HG02840 (cell line): ENCODE results near the gene NWD2.

ENCODE experiments used
- ATAC-seq: cut with Tn5 transposase; IDR thresholded peaks from one replicate; pipeline ENCODE4 v1.9.1; 2021; ENCODE audit warnings: mild to moderate bottlenecking, moderate library complexity, moderate number of reproducible peaks; ENCODE audit not compliant: unreplicated experiment, low FRiP score

NWD2 gene

DNA sequence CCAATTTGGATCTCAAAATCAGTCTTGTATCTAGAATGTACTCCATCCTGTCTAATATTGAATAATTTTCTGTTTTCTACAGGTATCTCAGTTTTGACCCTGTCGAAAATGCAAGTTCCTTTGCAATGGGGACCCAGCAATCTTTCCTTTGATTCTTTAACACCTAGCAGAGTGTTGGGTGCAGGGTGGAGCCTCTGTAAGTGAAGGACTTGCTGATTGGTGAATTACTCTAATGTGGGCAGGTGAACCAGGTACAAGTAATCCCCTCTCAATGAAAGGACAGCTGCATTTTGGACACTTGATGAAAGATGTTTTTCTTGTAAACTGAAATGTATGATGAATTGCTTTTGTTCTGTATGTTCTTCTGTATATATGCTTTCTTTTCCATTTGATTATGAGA, 54.9 kb downstream of the NWD2 start:
- no peak for ATAC-seq

DNA sequence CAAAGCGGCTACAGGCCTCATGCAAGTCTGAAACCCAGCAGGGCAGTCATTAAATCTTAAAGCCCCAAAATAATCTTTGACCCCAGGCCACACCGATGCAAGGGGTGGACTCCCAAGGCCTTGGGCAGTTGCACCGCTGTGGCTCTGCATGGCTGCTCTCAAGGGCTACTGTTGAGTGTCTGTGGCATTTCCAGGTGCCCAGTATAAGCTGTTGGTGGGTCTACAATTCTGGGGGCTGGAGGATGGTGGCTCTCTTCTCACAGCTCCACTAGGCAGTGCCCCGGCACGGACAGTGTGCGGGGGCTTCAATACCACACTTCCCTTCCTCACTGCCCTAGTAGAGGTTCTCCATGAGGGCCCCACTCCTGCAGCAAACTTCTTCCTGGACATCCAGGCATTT, 60.1 kb downstream of the NWD2 start:
- ATAC-seq: no peak

DNA sequence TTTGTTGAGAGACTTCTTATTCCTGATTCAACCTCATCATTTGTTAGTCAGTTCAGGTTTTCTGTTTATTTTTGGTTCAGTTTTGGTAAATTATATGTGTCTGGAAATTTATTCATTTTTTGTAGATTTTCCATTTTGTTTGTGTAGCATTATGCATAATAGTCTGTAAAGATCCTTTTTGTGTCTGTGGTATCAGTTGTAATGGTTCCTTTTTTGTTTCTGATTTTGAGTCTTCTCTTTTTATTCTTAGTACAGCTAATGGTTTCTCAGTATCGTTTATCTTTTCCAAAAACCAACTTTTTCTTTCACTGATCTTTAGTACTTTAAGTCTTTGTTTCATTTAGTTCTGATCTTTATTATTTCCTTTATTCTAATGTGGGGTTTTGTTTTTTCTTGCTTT, 61.4 kb downstream of the NWD2 start:
- ATAC-seq: no peak

DNA sequence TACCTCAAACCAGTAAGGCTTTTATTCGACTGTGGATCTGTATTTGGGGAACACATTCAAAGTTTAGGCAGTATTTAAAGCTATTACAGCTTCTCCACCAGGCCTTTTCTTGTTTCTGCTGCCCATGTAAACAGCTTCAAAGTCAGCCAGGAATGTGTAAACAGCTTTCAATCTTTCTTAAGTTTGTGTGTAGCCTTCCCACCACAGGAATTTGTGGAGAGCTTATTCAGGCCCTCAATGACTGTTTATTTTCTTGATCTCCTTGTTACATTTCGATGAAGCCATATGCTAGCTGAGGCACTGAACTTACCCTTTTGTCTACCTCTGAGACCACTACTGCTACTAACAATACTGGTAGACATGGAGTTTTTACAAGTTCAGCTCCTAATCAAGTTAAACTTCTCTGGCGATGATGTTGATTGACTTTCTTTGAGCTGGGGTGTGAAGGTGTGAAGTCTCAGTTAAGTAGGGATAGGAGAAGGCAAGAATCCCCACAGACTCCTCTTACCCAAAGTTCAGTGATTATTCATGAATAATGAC, 72.6 kb downstream of the NWD2 start:
- ATAC-seq: no peak

DNA sequence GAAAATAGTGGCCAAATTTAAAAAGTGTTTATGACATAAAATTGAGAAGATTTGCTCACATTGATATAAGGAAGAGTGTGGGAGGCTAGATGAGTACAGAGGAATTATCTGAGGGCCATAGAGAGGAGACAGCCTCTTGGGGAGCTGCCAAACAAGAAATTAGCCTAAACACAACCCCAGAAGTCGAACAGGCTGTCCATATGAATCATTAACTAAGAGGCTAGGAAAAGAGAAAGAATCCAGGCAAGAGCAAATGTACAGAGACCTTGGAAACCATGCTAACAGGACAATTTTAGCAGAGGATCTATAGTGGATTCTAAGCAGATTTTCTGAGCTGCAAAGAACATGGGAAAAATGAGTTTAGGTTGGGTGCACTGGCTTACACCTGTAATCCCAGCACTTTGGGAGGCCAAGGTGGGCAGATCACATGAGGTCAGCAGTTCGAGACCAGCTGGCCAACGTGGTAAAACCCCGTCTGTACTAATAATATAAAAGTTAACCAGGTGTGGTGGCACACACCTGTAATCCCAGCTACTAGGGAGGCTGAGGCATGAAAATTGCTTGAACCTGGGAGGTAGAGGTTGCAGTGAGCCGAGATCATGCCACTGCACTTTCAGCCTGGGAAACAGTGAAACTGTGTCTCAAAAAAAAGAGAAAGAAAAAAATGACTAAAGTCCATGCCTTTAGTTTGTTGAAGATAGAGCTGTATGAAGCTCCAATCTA, 76.1 kb downstream of the NWD2 start:
- ATAC-seq: no peak

DNA sequence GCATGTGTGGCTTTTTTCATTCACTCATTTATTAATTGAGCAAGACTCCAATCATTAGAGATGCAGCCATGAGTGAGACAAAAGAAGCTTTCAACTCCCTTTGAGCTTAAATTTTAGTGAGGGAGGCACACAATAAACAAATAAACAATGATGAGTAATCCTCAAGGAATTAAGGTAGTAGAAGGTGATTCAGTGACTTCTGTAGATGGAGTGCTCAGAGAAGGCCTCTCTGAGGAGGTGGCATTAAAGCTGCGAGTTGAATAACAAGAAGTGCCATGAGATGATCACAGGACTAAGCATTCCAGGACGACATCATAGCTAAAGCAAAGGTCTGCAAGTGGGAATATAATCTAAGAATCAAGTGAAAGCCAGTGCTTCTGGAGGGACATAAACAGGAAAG, 77.6 kb downstream of the NWD2 start:
- ATAC-seq: no peak

DNA sequence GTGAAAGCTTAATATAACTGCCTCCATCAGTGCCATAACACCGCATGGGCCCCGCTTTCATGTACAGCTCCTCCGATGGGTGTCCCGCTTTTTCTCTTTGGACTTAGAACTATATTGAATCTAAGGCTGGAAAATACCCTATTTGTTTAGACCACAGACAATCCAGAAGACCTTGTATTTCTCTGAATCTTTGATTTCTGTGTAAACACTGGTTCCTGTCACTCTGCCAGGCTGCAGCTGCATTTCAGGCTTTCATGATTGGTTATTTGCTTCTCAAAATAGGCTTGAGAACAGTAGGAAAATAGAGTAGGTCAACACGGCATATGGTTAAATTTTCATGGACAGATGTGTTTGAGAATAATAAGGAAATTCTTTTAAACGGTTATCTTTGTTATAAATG, 80.0 kb downstream of the NWD2 start:
- ATAC-seq: no peak

DNA sequence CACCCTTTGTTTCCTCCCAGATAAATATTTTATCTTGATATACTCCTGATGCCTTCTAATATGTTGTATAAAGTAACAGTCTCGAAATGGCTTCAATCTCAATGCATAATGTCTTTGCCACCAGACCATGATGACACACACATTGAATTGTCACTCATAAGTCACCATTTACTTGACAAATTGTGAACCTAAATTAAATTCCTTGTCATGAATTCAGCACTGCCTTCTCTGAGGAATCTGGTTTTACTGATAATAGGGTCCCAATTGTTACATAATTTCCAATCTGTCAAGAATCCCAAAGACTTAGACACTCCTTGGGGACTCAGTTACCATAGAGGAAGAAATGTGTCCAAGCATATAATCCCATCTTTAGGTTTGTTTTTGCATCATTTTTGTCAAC, 82.3 kb downstream of the NWD2 start:
- ATAC-seq: no peak

DNA sequence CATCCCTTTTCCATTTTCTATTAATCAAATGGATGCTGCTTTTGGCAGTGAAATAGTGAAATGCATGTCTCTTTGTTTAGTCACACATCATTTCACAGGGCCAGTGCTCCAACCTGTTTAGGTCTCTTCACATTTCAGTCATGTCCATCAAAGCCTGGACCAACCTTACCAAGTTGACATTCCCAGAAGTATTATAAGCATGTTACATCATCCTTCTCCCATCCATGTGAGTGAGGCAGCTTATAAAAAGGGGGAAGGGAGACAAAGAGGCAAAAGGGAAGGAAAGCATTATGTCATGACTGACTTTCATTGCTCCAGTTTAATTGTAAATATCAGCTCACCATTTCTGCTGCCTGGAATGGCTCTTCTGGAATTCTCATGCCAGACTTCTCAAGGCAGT, 94.4 kb downstream of the NWD2 start:
- ATAC-seq: no peak

DNA sequence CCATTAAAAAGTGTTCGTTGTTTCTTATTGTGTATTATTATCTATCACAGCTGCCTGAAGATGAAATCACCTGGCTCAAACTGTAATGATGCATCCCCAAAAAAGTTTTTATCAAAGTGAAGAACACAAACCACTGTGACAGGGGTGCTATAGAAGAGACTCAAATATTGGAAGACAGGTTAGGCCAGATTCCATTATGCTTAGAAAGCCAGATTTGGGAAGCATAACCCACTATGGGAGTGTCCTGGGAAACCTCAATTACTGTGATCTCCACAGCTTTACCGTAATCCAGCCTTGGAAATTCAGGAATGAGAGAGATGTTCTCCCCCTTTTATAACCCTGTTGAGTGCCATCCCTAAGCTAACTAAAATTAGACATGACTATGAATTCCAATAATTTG, 114.2 kb downstream of the NWD2 start:
- no peak for ATAC-seq

DNA sequence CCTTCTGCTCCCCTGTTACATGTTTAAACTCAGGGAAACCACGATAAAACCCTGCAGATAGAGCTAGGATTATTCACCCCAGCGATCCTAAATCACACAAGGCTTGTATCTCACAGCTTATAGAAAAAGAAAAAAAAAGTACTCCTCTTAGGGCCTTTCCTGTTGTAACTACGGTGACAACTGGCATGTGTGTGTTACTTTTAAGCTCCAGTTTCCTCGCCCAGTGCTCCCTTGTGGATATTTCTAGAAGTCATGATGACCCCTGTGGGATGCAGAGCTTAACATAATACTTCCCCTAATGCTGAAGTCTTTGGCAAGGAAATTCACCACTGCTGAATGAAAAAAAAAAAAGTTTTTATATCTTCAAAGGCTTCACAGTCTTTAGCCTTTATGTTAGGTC, 114.7 kb downstream of the NWD2 start:
- no peak for ATAC-seq

DNA sequence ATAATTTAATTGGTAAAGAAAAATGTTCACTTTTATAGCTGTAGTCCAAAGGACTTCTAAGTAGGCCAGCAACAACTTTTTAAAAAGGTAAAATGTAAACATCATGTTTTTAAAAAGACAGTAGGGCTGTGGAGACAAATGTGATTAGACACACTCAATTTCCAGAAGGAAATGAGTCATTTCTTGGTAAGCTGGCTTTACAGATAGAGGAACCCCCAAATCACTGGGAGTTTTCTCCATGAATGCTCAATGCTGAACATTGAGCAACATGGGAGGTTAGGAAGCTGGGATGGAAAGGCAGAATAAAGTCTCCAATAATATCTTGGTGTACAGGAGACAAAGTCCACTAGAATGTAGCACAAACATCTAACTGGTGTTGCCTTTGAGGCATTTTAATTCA, 121.3 kb downstream of the NWD2 start:
- ATAC-seq: no peak

DNA sequence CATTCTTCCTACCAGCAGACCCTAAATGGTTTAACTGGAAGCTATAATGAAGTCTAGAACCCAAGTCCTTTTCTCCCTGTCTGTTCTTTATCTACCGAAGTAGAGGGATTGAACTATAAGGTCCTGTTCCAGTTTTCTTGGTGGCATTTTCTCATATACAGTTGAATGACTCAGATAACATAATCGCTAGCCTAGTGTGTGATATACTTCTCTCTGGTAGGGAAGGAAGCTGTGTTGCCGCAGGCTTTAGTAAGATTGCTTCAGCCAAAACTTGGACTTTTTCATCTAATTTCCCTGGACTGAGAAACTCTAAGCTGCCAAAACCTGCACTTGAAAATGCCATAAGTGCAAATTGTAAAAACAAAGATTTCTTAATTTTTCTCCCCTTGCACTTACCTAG, 123.4 kb downstream of the NWD2 start:
- ATAC-seq: no peak

DNA sequence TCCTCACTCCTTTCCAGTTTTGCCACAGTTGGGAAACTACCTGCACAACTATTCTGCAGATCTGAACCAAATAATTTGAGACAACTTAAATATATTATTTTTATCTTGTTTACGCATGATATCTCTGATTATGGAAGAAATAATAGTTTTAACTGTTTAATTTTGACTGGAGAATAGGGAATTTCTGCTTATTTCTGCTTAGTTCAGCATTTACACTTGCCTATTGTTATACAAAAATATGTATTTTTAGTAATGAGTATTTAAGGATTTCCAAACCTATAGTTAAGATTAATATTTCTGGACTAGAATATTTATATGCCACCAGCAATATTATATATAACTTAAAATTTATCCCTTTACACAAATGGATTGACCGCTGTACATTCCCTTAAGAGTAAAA, 125.5 kb downstream of the NWD2 start:
- no peak for ATAC-seq

DNA sequence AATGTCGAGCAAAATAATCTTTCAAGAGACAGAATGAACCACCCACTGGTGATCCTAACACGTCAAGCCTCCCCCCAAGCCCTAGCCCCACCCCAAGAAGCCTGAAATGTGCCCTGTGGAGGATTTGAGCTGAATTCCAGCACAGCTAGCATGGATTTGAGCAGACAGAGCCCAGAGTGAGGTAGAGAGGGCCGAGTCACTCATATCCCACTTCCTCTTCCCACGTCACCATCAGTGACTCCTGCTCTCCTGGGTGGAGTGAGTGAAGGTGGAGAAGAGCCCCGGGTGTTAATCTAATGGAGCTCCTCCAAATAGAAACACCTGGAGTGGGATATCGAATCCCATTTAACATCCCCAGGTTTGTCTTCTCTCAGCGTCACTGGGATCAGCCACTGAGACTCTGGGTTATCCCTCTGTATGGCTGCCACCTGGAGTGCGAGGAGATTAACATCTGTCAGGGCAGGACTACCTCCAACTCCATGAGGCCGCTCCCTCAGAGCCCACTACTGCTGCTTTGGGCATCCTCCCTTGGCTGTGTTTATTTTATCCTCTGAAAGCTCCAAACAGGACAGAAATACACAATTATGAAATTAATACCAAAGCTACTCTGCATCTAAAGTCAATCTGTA, 136.6 kb downstream of the NWD2 start:
- ATAC-seq: no peak

DNA sequence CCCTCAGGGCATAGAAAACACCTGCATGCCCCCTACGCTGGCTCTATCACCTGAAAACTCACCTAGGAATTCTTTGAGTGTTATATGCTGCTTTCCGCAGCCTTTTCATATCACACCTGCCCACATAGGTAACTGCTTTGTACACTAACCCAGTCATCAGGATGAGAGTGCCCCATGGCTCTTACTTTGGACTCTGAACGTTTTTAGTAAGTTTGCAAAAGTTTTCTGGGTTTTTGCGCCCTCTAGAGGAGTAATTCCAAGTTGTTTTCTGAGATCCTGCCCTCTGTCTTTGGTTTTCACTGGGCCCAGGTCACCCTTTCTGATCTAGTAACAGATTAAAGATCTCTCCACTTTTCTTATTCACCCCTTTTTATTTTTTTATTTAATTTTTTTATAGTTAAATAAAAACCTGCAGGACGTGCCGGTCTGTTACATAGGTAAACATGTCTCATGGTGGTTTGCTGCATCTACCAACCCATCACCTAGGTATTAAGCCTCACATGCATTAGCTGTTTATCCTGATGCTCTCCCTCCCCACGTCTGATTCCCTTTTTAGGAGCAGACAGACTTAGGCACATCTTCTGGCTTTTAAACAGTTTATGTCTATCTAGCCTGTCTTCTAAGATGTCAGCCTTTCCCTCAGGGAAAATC, 139.2 kb downstream of the NWD2 start:
- no peak for ATAC-seq

DNA sequence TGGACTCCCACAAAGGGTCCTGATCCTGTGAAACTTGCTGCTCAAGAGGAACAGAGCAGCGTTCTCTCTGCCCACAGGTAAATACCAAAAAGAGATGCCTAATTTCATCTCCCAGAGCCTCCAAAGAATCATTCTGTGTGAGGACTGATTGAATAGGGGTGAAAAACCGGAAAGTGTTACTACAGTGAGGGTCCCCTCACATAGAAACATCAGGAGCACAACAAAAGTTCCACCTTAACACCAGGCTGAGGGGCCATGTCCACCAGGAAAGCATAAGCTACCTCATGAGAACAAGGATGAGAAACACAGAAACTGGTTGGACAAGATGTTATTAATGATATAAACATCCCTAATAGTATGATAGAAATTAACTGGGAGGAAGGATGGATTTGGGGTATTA, 140.9 kb downstream of the NWD2 start:
- ATAC-seq: no peak

DNA sequence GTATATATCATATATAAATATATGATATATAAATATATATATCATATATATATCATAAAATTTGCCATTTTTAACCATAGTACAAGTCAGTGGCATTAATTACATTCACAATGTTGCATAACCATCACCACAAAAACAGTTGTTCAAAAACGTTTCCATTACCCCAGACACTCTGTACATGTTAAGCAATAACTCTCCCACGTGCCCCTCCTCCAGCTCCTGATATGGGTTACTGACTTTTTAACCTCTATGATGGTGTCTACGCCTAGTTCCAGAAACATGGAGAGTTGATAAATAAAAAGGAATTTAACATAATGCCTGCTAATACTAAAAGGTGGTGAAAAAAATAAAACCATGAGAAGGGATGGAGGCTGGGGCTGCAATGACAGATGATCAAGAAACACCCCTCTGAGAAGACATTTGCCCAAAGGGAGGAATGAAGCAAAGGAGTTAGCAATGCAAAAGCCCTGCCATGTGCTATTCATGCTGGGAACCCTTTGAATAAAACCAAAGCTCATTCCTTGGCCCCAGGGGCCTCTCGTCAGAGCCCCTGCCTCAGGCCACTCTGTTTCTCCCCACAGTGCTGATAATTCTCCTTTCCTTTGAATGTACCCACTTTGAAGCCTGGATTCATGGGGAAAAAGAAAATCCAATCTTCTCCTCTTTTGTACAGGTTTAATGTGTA, 144.3 kb downstream of the NWD2 start:
- ATAC-seq: no peak

DNA sequence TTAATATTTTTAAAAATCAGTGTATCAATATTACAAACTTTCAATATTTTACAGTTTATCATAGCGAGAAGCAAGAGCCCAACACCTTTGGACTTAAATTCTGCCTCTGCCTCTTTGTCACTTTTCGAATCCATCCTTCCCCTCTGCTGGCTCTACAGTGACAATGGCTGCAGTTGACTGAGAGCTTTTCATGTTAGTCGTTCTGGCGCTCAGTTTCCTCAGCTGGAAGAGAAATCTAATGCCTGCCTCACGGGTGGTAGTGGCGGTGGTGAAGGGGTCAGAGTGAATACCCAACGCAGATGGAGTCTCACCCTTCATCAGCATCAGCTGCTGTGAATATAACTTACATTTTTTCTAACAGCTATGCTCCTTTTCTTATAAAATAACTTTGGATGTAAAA, 144.8 kb downstream of the NWD2 start:
- ATAC-seq: no peak

DNA sequence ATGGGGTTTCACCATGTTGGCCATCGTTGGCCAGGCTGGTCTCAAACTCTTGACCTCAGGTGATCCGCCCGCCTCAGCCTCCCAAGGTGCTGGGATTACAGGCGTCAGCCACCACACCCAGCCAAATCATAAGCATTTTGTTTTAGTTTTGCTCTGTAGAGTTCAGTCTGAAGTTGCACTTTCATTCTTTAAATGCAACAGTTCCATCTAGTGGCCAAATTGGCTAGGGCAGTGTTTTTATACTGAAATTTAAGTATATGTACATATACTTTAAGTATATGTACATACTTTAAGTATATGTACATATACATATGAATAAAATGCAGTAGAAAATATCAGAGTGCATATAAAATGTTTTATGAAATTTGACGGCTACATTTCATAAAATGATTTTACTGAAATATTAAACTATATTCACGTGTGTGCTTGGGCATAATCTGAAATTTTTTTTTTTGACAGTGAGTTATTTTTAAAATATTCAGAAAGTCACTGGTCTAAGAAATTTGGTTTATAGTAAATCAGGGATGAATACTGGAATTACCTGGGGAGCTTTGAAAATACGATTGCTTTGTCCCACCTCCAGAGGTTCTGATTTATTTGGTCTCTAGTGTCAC, 145.5 kb downstream of the NWD2 start:
- ATAC-seq: no peak
